Stimulated activated CD4-positive, alpha-beta T cell treated with anti-CD3 and anti-CD28 coated beads, Interleukin-2, amount 100 ng/mL, for 4 hours (primary cell): ENCODE results near the gene EIF5.
A peak's percentile ranks its signal among the peaks of the same experiment; 100 is the strongest.

Experiments used
- DNase-seq: peaks from one replicate; pipeline ENCODE4 v3.0.0-alpha.2; 2020; ENCODE audit warnings: low read depth

The EIF5 gene

GRCh38 chr14:103310576-103311095 is 23.4 kb upstream of the EIF5 start:
- no peak for DNase-seq

GRCh38 chr14:103311171-103311997 is 22.7 kb upstream of the EIF5 start:
- DNase-seq, result no peak

- DNase-seq, result no peak
Observed at GRCh38 chr14:103312006-103312635, 21.9 kb upstream of the EIF5 start.

GRCh38 chr14:103313704-103314103 is 20.3 kb upstream of the EIF5 start:
- DNase-seq, result no peak

- no peak for DNase-seq
Observed at GRCh38 chr14:103314496-103315277, 19.4 kb upstream of the EIF5 start.

GRCh38 chr14:103315351-103315911 is 18.6 kb upstream of the EIF5 start:
- DNase-seq, result no peak

- no peak for DNase-seq
Observed at GRCh38 chr14:103315941-103316340, 18.1 kb upstream of the EIF5 start.

- no peak for DNase-seq
Observed at GRCh38 chr14:103316721-103317121, 17.3 kb upstream of the EIF5 start.

GRCh38 chr14:103317251-103317650 is 16.8 kb upstream of the EIF5 start:
- DNase-seq, result no peak

GRCh38 chr14:103317976-103318580 is 16.0 kb upstream of the EIF5 start:
- no peak for DNase-seq

- DNase-seq, result no peak
Observed at GRCh38 chr14:103318750-103319419, 15.2 kb upstream of the EIF5 start.

- no peak for DNase-seq
Observed at GRCh38 chr14:103319422-103319821, 14.6 kb upstream of the EIF5 start.

GRCh38 chr14:103326078-103326477 is 8.0 kb upstream of the EIF5 start:
- DNase-seq, result no peak

GRCh38 chr14:103328941-103329340 is 5.1 kb upstream of the EIF5 start:
- DNase-seq, result no peak

- no peak for DNase-seq
Observed at GRCh38 chr14:103329401-103330347, 4.4 kb upstream of the EIF5 start.

GRCh38 chr14:103330536-103330935 is 3.5 kb upstream of the EIF5 start:
- no peak for DNase-seq

- DNase-seq, result no peak
Observed at GRCh38 chr14:103332143-103332919, 1.7 kb upstream of the EIF5 start.

- DNase-seq, result peak; percentile 90
Observed at GRCh38 chr14:103334644-103335622, 896 bp downstream of the EIF5 start.
